ENCODE data around the gene HSF4.
A peak's percentile ranks its signal among the peaks of the same experiment; 100 is the strongest.

Gene HSF4

DNA sequence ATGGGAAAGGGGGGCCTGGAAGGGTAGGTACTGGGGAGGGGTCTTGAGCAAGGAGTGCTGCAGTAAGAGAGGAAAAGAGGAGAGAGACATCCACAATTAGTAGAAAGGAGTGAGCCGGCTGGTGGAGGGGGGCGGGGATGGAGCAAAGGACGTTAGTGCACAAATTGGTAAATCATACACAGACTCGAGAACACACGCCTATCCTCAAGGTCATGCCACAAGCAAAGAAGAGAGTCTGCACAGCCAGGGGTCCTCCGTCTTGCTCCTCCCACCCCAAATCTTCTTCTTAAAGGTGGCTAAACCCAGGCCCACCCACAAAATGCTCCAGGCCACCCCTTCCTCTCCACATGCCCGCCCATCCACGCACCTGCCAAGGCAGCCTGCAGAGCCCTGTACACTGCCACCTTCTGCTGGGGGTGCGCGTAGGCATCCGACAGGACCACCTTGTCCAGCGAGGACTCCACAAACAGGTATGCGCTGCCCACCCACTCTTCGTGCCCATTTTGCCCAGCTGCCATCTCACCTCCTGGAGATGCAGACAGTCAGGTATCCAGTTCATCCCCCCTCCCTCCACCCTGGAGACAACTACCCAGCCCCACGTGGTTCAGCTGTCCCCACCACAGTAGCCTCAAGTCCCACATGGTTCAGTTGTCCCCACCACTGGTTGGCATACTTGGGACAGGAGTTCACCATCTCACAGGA is 8.3 kb upstream of the HSF4 start:
- no peak for DNase-seq (ENCODE audit: insufficient read length, low spot score)
- no peak for FAIRE-seq
- no peak for TF ChIP-seq POLR2A (IDR thresholded peaks at IDR 0.05; ENCODE audit: low read depth, low read length)

GRCh38 chr16:67157106-67157748 is 7.3 kb upstream of the HSF4 start:
- DNase-seq (ENCODE audit: insufficient read length, low spot score) (no peak), FAIRE-seq (no peak)
- TF ChIP-seq POLR2A (IDR thresholded peaks at IDR 0.05; ENCODE audit: low read depth, low read length) = no peak

GRCh38 chr16:67157892-67158635 is 6.5 kb upstream of the HSF4 start:
- FAIRE-seq (no peak), DNase-seq (ENCODE audit: insufficient read length, low spot score) (no peak)

GRCh38 chr16:67158637-67159600 is 5.6 kb upstream of the HSF4 start:
- TF ChIP-seq POLR2A (IDR thresholded peaks at IDR 0.05; ENCODE audit: low read depth, low read length) = no peak
- no peak for DNase-seq (ENCODE audit: insufficient read length, low spot score)
- no peak for FAIRE-seq

More at GRCh38 chr16:67157892-67158635, 6.5 kb upstream of the HSF4 start:
- no peak for TF ChIP-seq POLR2A (IDR thresholded peaks at IDR 0.05; ENCODE audit: low read depth, low read length)

- no peak for TF ChIP-seq POLR2A (IDR thresholded peaks at IDR 0.05; ENCODE audit: low read depth, low read length)
- no peak for FAIRE-seq
- no peak for DNase-seq (ENCODE audit: insufficient read length, low spot score)
Observed at GRCh38 chr16:67161595-67162058, 2.9 kb upstream of the HSF4 start.

DNA sequence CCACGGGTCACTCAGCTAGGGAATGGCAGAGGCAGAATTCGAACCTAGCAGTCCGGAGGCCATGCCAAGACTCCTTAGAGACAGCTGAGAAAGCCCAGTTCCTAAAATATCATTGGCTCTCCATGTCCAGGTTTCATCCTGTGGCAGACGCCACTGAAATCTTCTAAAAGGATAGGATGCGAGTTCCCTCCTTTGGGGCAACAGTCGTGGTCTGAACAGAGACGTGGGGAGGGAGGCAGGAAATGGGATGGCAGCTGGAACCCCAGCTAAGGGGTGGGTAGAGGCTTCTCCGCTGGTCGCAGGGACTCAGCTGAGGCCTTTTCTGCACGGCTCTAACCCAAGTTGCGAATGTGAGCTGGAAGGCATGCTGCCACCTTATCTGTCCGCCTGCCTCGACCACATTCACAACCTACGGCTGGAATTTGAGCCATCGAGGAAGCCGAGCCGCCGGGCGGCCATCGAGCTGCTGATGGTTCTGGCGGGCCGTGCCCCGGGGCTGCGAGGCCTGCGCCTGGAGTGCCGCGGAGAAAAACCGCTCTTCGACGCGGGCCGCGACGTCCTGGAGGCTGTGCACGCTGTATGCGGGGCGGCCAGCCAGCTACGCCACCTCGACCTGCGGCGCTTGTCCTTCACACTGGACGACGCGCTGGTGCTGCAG is 1.9 kb upstream of the HSF4 start:
- FAIRE-seq (no peak), DNase-seq (ENCODE audit: insufficient read length, low spot score) (peak; percentile 72)
- no peak for TF ChIP-seq POLR2A (IDR thresholded peaks at IDR 0.05; ENCODE audit: low read depth, low read length)

DNA sequence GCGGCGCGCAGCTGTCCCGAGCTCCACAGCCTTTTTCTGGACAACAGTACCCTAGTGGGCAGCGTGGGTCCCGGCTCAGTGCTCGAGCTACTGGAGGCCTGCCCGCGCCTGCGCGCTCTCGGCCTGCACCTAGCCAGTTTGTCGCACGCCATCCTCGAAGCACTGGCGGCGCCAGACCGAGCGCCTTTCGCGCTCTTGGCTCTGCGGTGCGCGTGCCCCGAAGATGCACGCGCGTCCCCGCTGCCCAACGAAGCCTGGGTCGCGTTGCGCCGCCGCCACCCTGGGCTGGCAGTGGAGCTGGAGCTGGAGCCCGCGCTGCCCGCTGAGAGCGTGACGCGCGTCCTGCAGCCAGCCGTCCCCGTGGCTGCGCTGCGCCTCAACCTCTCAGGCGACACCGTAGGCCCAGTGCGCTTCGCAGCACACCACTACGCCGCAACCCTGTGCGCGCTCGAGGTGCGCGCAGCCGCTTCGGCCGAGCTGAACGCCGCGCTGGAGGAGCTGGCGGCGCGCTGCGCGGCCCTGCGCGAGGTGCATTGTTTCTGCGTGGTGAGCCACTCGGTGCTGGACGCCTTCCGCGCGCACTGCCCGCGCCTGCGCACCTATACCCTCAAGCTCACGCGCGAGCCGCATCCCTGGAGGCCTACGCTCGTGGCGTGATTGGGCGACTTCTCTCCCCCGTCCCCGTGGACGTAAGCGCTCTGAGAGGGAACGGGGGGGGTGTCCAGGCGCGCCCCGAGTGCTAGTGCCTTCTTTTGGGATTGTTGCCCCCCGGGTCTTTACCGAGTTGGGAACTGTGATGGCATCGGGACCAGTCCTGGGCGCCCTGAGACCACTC is 1.2 kb upstream of the HSF4 start:
- no peak for TF ChIP-seq POLR2A (IDR thresholded peaks at IDR 0.05; ENCODE audit: low read depth, low read length)
- FAIRE-seq (no peak), DNase-seq (ENCODE audit: insufficient read length, low spot score) (no peak)

DNA sequence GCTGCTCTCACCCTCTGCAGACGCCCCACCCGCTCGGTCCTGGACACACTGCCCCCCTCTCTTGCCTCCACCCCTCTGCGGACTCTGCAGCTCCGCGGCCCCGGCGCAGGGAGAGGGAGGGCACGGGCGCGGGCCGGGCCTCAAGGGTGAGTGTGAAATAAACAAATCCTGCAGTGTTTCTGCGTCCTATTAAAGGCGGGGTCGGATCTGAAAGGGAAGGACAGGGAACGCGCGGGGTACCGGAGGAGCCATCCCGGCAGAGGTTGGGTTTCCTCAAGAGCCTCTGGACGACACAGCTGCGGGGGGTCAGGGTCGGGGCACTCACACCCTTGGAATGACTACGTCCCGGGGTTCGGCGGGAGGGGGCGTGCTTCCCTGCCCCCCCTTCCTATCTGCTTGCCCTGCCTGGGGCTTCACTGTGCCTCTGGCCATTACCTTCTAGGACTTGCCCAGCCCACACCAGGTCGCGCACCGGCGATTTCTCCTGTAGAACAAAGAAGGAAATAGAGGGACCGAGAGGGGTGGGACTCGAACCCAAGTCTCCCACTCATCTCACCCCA is 466 bp upstream of the HSF4 start:
- no peak for TF ChIP-seq POLR2A (IDR thresholded peaks at IDR 0.05; ENCODE audit: low read depth, low read length)
- FAIRE-seq = no peak
- no peak for DNase-seq (ENCODE audit: insufficient read length, low spot score)

DNA sequence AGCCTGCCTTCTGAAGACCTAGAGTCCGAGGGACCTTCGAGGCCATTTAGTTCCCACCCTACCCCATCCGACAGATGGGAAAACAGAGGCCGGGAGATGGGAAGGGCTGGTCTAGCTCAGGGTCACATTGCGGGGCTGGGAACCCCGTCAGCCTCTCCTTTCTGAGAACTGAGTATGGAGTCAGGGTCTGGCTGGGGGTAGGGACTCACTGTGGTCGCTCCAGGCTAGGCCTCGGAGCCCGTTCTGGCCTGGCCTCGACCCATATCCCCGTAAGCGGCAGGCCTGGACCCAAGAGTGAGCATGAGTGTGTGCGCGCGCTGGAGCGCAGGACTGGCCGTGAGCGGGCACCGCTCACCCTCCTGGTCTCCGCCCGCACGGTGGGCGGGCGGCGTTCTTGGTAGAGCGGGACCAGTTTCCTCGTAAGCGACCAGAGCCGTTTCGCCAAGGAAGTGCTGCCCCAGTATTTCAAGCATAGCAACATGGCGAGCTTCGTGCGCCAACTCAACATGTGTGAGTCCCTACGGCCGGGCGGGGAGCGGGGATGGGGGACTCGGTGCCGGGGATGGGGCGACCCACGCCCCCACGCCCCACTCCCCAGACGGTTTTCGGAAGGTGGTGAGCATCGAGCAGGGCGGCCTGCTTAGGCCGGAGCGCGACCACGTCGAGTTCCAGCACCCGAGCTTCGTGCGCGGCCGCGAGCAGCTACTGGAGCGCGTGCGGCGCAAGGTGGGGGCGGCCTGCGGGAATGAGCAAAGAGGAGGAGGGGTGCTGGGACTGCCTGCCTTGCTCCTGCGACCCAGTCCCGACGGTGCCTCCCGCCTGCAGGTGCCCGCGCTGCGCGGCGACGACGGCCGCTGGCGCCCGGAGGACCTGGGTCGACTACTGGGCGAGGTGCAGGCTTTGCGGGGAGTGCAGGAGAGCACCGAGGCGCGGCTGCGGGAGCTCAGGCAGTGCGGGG is 855 bp downstream of the HSF4 start:
- TF ChIP-seq POLR2A (IDR thresholded peaks at IDR 0.05; ENCODE audit: low read depth, low read length) = no peak
- no peak for DNase-seq (ENCODE audit: insufficient read length, low spot score)
- FAIRE-seq = no peak

GRCh38 chr16:67166110-67166547 is 1.6 kb downstream of the HSF4 start:
- no peak for DNase-seq (ENCODE audit: insufficient read length, low spot score)
- FAIRE-seq = no peak
- TF ChIP-seq POLR2A (IDR thresholded peaks at IDR 0.05; ENCODE audit: low read depth, low read length) = no peak

Data from H54 (cell line).